K562 (cell line): Measurements from ENCODE around the gene COX20. TPM values are rescaled to one million over a fixed set of nuclear protein-coding genes. Genes with fewer than 3 reads are reported as not detected.

Experiments used
- ATAC-seq: fragments of 200-7000 bp; cut with Tn5 transposase; 3 replicates; pipeline ENCODE4 v1.9.1; 2020; ENCODE audit warnings: moderate library complexity
- BruUV-seq: library from RNA; stranded (reverse); fragments of 400-500 nt; replicated peaks from 2 replicates; lab custom pipeline; 2021; lab: Mats Ljungman, UMichigan
- CTCF ChIA-PET: fragments of 300-600 bp; formaldehyde crosslinking; extraction: SDS; loops from one replicate; lab custom pipeline; 2021; ENCODE audit warnings: low intra/inter-chr PET ratio; lab: Yijun Ruan, JAX
- POLR2A ChIA-PET: fragments of 300-600, 350-650 bp; sonication (Branson Sonifier 250); formaldehyde crosslinking; extraction: SDS; loops from one replicate; lab custom pipeline; 2021; ENCODE audit warnings: antibody characterized with exemption, inconsistent platforms; lab: Yijun Ruan, JAX
- DNase-seq, 4 experiments: peaks; one replicate each; pipeline versions ENCODE4 v3.0.0 to v3.0.0-alpha.2; 2011 to 2018; ENCODE audit warnings: low spot score in 3 of 4, mixed read lengths in 3 of 4; ENCODE audit errors: extremely low read depth in 1 of 4
- FAIRE-seq: peaks from 2 replicates; lab custom pipeline; 2011; peaks lifted over from hg19 to GRCh38; lab: Jason Lieb, UNC
- H2AFZ ChIP-seq: 2 replicates; pipeline ENCODE4 v1.6.0; 2011; ENCODE audit warnings: low read depth, low read length, control low read depth, inconsistent platforms
- H3K27ac ChIP-seq: fragments of 200-600 bp; 3 replicates; pipeline ENCODE4 v1.8.0; 2011; ENCODE audit warnings: low read depth, mild to moderate bottlenecking, control low read depth, inconsistent platforms, low read length, moderate library complexity, mixed read lengths; ENCODE audit errors: extremely low read depth
- H3K27me3 ChIP-seq, 2 experiments: fragments of 300-600 bp in 1 of 2; 2 replicates in 1 of 2; 3 replicates in 1 of 2; pipeline versions ENCODE4 v1.6.0 to v1.8.0; 2011; ENCODE audit warnings: inconsistent platforms in 2 of 2, low read length in 2 of 2, mild to moderate bottlenecking in 1 of 2, mixed read lengths in 1 of 2, moderate library complexity in 1 of 2; ENCODE audit not compliant: control insufficient read depth in 2 of 2, insufficient read depth in 2 of 2
- H3K36me3 ChIP-seq: fragments of 300-600 bp; 3 replicates; pipeline ENCODE4 v1.8.0; 2011; ENCODE audit warnings: mild to moderate bottlenecking, low read length, inconsistent platforms; ENCODE audit not compliant: control insufficient read depth, insufficient read depth
- H3K4me1 ChIP-seq, 2 experiments: fragments of 200-600 bp in 1 of 2; replicated peaks in 1 of 2; 2 replicates in 1 of 2; 3 replicates in 1 of 2; pipeline versions ENCODE4 v1.5.1 to v1.8.0; 2011; ENCODE audit warnings: inconsistent platforms in 2 of 2, low read length in 2 of 2, mild to moderate bottlenecking in 1 of 2, mixed read lengths in 1 of 2, moderate library complexity in 1 of 2; ENCODE audit not compliant: control insufficient read depth in 2 of 2, insufficient read depth in 2 of 2
- H3K4me2 ChIP-seq: 2 replicates; pipeline ENCODE4 v1.6.1; 2011; ENCODE audit warnings: low read length, control low read depth, inconsistent platforms, mixed read lengths; ENCODE audit not compliant: insufficient read depth
- H3K4me3 ChIP-seq: fragments of 200-600 bp; sonication (generic), shearing (Covaris generic); 2 replicates; pipeline ENCODE4 v1.5.1; 2016; ENCODE audit warnings: control low read depth, inconsistent platforms
- H3K79me2 ChIP-seq: fragments of 200-600 bp; 3 replicates; pipeline ENCODE4 v1.8.0; 2011; ENCODE audit warnings: low read length, inconsistent platforms; ENCODE audit not compliant: control insufficient read depth, insufficient read depth
- H3K9ac ChIP-seq, 2 experiments: 2 replicates each; pipeline versions ENCODE4 v1.6.0 to v1.6.1; 2011; ENCODE audit warnings: low read depth in 2 of 2, low read length in 2 of 2, control low read depth in 1 of 2, inconsistent platforms in 1 of 2, mild to moderate bottlenecking in 1 of 2, mixed read lengths in 1 of 2; ENCODE audit not compliant: insufficient read depth in 1 of 2
- H3K9me1 ChIP-seq: one replicate; pipeline ENCODE4 v1.6.0; 2011; ENCODE audit warnings: inconsistent platforms, mild to moderate bottlenecking, low read length, moderate library complexity; ENCODE audit not compliant: control insufficient read depth, insufficient read depth
- H3K9me3 ChIP-seq: replicated peaks from 2 replicates; pipeline ENCODE4 v1.5.1; 2011; ENCODE audit warnings: low read depth, low read length, inconsistent platforms; ENCODE audit not compliant: control insufficient read depth, insufficient read depth
- H4K20me1 ChIP-seq: replicated peaks from 2 replicates; pipeline ENCODE4 v1.6.1; 2011; ENCODE audit warnings: low read length, inconsistent platforms, mixed read lengths; ENCODE audit not compliant: control insufficient read depth, insufficient read depth
- BRD4 ChIP-seq: fragments of 200-600 bp; sonication (generic); IDR thresholded peaks from 2 replicates; pipeline ENCODE4 v1.6.1; 2017; ENCODE audit warnings: inconsistent platforms
- CEBPB ChIP-seq: fragments of 450-650 bp; IDR thresholded peaks from 2 replicates; pipeline ENCODE4 v1.6.1; 2016; ENCODE audit warnings: missing genetic modification characterization, missing compliant biosample characterization
- CXXC5 ChIP-seq: fragments of 250-450 bp; sonication (Bioruptor Pico); IDR thresholded peaks from 2 replicates; pipeline ENCODE4 v1.8.0; 2022; ENCODE audit warnings: inconsistent platforms, mild to moderate bottlenecking, moderate library complexity
- ETV1 ChIP-seq: fragments of 450-650 bp; conservative IDR thresholded peaks from 2 replicates; pipeline ENCODE4 v1.6.1; 2016; ENCODE audit warnings: missing genetic modification characterization, control low read depth, low read depth, missing compliant biosample characterization
- FOXK1 ChIP-seq: sonication (generic); formaldehyde crosslinking; IDR thresholded peaks from 2 replicates; pipeline ENCODE4 v1.8.0; 2022; ENCODE audit warnings: missing genetic modification reagents, mild to moderate bottlenecking, borderline replicate concordance
- GTF2E2 ChIP-seq: fragments of 200-800 bp; sonication (Bioruptor generic); IDR thresholded peaks from 2 replicates; pipeline ENCODE4 v1.6.1; 2016; ENCODE audit warnings: missing genetic modification characterization, missing compliant biosample characterization
- HIVEP1 ChIP-seq: fragments of 250-450 bp; sonication (Bioruptor Pico); IDR thresholded peaks from 2 replicates; pipeline ENCODE4 v1.4.0; 2020; ENCODE audit warnings: mild to moderate bottlenecking
- MBD1 ChIP-seq: fragments of 250-450 bp; sonication (Bioruptor Pico); IDR thresholded peaks from 2 replicates; pipeline ENCODE4 v1.8.0; 2022; ENCODE audit warnings: inconsistent platforms
- THRA ChIP-seq: fragments of 450-650 bp; IDR thresholded peaks from 2 replicates; pipeline ENCODE4 v1.6.1; 2017; ENCODE audit warnings: mild to moderate bottlenecking, moderate library complexity
- ZNF134 ChIP-seq: fragments of 250-450 bp; sonication (Bioruptor Pico); conservative IDR thresholded peaks from 2 replicates; pipeline ENCODE4 v1.4.0; 2020
- ZNF778 ChIP-seq: fragments of 450-650 bp; formaldehyde crosslinking; IDR thresholded peaks from 2 replicates; pipeline ENCODE4 v1.4.0; 2020; ENCODE audit warnings: mild to moderate bottlenecking, moderate library complexity
- ZNF785 ChIP-seq: fragments of 250-450 bp; sonication (Bioruptor Pico); IDR thresholded peaks from 2 replicates; pipeline ENCODE4 v1.4.0; 2020; ENCODE audit warnings: mild to moderate bottlenecking
- WGBS: fragments of 100-300 bp; shearing (Covaris generic); methylation state at CpG from one replicate; pipeline ENCODE4 v1.1.6; 2016; ENCODE audit warnings: low coverage, mixed read lengths; ENCODE audit not compliant: insufficient coverage; ENCODE audit errors: missing lambda C conversion rate; 5-methylcytosine and 5-hydroxymethylcytosine counted together
- in situ Hi-C: fragments of 300-500 bp; cut with MboI; formaldehyde crosslinking; loops from 4 replicates; pipeline ENCODE4 v1.15.0; 2018; ENCODE audit warnings: inconsistent platforms, mixed read lengths
- intact Hi-C: fragments of 100-400 bp; cut with micrococcal nuclease; formaldehyde crosslinking; loops from 2 replicates; pipeline ENCODE4 v1.14.2; 2022
- polyA plus RNA-seq, 8 experiments: library from polyadenylated mRNA; depleted of rRNA in 4 of 8; stranded (reverse) in 5 of 8; unstranded in 3 of 8; fragments of >200 nt; fragmentation: Nextera tagmentation in 2 of 8; fragmentation: Illumina TruSeq in 1 of 8; extraction: Ambion mirVana in 2 of 8; extraction: Trizol in 1 of 8; gene quantifications; 2 replicates each; pipeline versions ENCODE4 v1.2.1 to v1.2.3, GENCODE V29; 2011 to 2014; ENCODE audit warnings: inconsistent platforms in 1 of 8, missing spikeins in 1 of 8
- total RNA-seq, 7 experiments: library from RNA; depleted of rRNA in 6 of 7; stranded (reverse); fragments of >200 nt in 6 of 7; fragmentation: Illumina TruSeq in 2 of 7; extraction: Trizol in 2 of 7; gene quantifications; 2 replicates each; pipeline versions ENCODE4 v1.2.1 to v1.2.3, GENCODE V29; 2011 to 2021; ENCODE audit warnings: low replicate concordance in 1 of 7
- TF ChIP-seq, protein P1 (sequence below), 2 experiments: fragments of 450-650 bp; IDR thresholded peaks; 2 replicates each; pipeline ENCODE4 v1.6.1; 2018; ENCODE audit warnings: mild to moderate bottlenecking in 2 of 2, low read depth in 1 of 2; ENCODE audit not compliant: partially characterized antibody in 2 of 2

Gene COX20
- total and polyA plus RNA-seq, 9 of the 15 experiments (the other 6 are each of a cell fraction or from before 2014, with no cell fraction given) = 41.5 to 192 (median 84.3) TPM

- no peak for TF ChIP-seq CXXC5 (CRISPR knock-in tag)
- TF ChIP-seq, protein P1, sequence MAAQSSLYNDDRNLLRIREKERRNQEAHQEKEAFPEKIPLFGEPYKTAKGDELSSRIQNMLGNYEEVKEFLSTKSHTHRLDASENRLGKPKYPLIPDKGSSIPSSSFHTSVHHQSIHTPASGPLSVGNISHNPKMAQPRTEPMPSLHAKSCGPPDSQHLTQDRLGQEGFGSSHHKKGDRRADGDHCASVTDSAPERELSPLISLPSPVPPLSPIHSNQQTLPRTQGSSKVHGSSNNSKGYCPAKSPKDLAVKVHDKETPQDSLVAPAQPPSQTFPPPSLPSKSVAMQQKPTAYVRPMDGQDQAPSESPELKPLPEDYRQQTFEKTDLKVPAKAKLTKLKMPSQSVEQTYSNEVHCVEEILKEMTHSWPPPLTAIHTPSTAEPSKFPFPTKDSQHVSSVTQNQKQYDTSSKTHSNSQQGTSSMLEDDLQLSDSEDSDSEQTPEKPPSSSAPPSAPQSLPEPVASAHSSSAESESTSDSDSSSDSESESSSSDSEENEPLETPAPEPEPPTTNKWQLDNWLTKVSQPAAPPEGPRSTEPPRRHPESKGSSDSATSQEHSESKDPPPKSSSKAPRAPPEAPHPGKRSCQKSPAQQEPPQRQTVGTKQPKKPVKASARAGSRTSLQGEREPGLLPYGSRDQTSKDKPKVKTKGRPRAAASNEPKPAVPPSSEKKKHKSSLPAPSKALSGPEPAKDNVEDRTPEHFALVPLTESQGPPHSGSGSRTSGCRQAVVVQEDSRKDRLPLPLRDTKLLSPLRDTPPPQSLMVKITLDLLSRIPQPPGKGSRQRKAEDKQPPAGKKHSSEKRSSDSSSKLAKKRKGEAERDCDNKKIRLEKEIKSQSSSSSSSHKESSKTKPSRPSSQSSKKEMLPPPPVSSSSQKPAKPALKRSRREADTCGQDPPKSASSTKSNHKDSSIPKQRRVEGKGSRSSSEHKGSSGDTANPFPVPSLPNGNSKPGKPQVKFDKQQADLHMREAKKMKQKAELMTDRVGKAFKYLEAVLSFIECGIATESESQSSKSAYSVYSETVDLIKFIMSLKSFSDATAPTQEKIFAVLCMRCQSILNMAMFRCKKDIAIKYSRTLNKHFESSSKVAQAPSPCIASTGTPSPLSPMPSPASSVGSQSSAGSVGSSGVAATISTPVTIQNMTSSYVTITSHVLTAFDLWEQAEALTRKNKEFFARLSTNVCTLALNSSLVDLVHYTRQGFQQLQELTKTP (IDR thresholded peaks at IDR 0.05; ENCODE audit: low read depth in 1 of 2, partially characterized antibody in 2 of 2) = no peak
Observed at GRCh38 chr1:244791061-244791460, 44.4 kb upstream of the COX20 start (continued).

DNA sequence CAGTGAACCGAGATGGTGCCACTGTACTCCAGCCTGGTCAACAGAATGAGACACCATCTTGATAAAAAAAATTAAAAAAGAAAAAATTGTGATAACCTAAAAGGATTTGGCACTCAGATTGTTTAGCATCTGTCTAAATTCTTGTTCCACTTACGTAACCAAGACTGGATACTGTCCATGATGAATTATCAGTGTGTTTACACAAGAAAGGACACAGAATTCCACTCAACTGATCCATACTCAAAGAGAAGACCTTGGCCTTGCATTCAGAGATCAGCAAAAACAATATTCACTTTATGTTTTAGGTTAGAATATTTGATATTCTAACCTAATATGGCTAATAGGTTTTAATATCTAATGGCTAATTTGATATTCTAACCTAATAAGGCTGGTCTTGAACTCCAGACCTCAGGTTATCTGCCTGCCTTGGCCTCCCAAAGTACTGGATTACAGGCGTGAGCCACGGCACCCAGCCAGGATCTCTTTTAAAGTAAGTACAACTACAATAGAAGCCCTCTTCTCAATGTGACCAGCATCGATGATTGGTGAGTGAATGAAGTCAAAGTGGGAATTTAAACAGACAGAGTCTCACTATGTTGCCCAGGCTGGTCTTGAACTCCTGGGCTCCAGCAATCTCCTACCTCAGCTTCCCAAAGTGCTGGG is 43.1 kb upstream of the COX20 start:
- POLR2A ChIA-PET = interaction anchor here (0.7 kb wide), 1 partner anchor 16 kb away, joined by 3 read pairs; no protein-coding TSS in a partner anchor
- CTCF ChIA-PET = no interaction called here
- WGBS = 10% methylated on average over 5 of the region's 5 CpGs
- peaks cover 27 to 44% of the 10 kb centered on the region in 2 experiments for H3K27me3 ChIP-seq
- no peaks in the 10 kb centered on the region for H3K9me3 ChIP-seq
- DNase-seq = no peak
- no peak overlapping the region for H3K4me2 ChIP-seq
- no peak for FAIRE-seq
- H3K27ac ChIP-seq = no peak overlapping the region
- H3K36me3 ChIP-seq = no peaks in the 10 kb centered on the region
- H3K79me2 ChIP-seq = no peaks in the 10 kb centered on the region
- H3K4me1 ChIP-seq = peaks cover 0 to 6% of the 10 kb centered on the region in 2 experiments; a peak in 2 of 5 replicates
- H4K20me1 ChIP-seq = no peaks in the 10 kb centered on the region
- BruUV-seq = no TSS peak
- intact Hi-C loops = no loop called here
- no peak overlapping the region for H3K4me3 ChIP-seq
- H2AFZ ChIP-seq = no peak overlapping the region
- ATAC-seq = no peak
- no peak overlapping the region for H3K9ac ChIP-seq
- no peaks in the 10 kb centered on the region for H3K9me1 ChIP-seq
- in situ Hi-C loops = no loop called here
- TF ChIP-seq BRD4 (no peak), GTF2E2 (tag) (no peak), ETV1 (no peak), CEBPB (tag) (no peak), ZNF785 (CRISPR knock-in tag) (no peak), ZNF778 (CRISPR knock-in tag) (no peak), FOXK1 (CRISPR knock-in tag) (no peak), HIVEP1 (CRISPR knock-in tag) (no peak), THRA (no peak), ZNF134 (no peak), MBD1 (CRISPR knock-in tag) (no peak)
